K562 (cell line): ENCODE results near the gene ARL10. TPM values are rescaled to one million over a fixed set of nuclear protein-coding genes. Genes with fewer than 3 reads are reported as not detected.

Source experiments
- ARID3B ChIP-seq: fragments of 250-450 bp; sonication (Bioruptor Pico); IDR thresholded peaks from 2 replicates; pipeline ENCODE4 v1.4.0; 2020; ENCODE audit warnings: borderline replicate concordance
- BRD9 ChIP-seq: fragments of 450-650 bp; IDR thresholded peaks from 2 replicates; pipeline ENCODE4 v1.6.1; 2018; ENCODE audit warnings: low read depth; ENCODE audit not compliant: partially characterized antibody
- CCNT2 ChIP-seq: IDR thresholded peaks from 2 replicates; pipeline ENCODE4 v1.6.1; 2011; ENCODE audit warnings: borderline replicate concordance, low read depth, mild to moderate bottlenecking, moderate library complexity, mixed read lengths, low read length; ENCODE audit not compliant: insufficient read length; ENCODE audit errors: extremely low read depth
- ELK3 ChIP-seq: fragments of 450-650 bp; formaldehyde crosslinking; IDR thresholded peaks from 2 replicates; pipeline ENCODE4 v1.4.0; 2020; ENCODE audit warnings: mild to moderate bottlenecking
- FIP1L1 ChIP-seq: fragments of 200-400 bp; formaldehyde crosslinking; IDR thresholded peaks from 2 replicates; pipeline ENCODE4 v1.6.1; 2018; ENCODE audit warnings: mild to moderate bottlenecking, low read depth, low read length; ENCODE audit not compliant: poor library complexity, severe bottlenecking
- FOXA1 ChIP-seq: fragments of 450-650 bp; IDR thresholded peaks from 2 replicates; pipeline ENCODE4 v1.6.1; 2016; ENCODE audit warnings: mild to moderate bottlenecking, borderline replicate concordance
- GTF2F1 ChIP-seq: IDR thresholded peaks from 2 replicates; pipeline ENCODE4 v1.6.1; 2011; ENCODE audit warnings: low read depth, low read length, improper control_type of control experiment
- HDAC1 ChIP-seq, 2 experiments: fragments of 450-650 bp; IDR thresholded peaks; 2 replicates each; pipeline ENCODE4 v1.6.1; 2016 to 2017; ENCODE audit warnings: inconsistent platforms in 1 of 2, mild to moderate bottlenecking in 1 of 2, moderate library complexity in 1 of 2
- HDAC3 ChIP-seq: fragments of 450-650 bp; IDR thresholded peaks from 2 replicates; pipeline ENCODE4 v1.6.1; 2018; ENCODE audit warnings: borderline replicate concordance, mild to moderate bottlenecking, moderate library complexity; ENCODE audit not compliant: partially characterized antibody
- MXI1 ChIP-seq: IDR thresholded peaks from 2 replicates; pipeline ENCODE4 v1.6.1; 2011; ENCODE audit warnings: low read depth, mild to moderate bottlenecking, improper control_type of control experiment, low read length
- PRPF4 ChIP-seq: fragments of 200-400 bp; formaldehyde crosslinking; IDR thresholded peaks from one replicate; pipeline ENCODE4 v1.6.1; 2017; ENCODE audit warnings: low read length, low read depth, mild to moderate bottlenecking; ENCODE audit not compliant: insufficient read depth, poor library complexity, severe bottlenecking
- RBM39 ChIP-seq: fragments of 200-400 bp; formaldehyde crosslinking; optimal IDR thresholded peaks from 2 replicates; pipeline ENCODE3; 2018; ENCODE audit warnings: low read depth, low read length
- SLC30A9 ChIP-seq: fragments of 250-450 bp; sonication (Bioruptor Pico); IDR thresholded peaks from 2 replicates; pipeline ENCODE4 v1.8.0; 2022; ENCODE audit warnings: mild to moderate bottlenecking, moderate library complexity
- TAL1 ChIP-seq: fragments of 450-650 bp; IDR thresholded peaks from 2 replicates; pipeline ENCODE4 v1.6.1; 2016; ENCODE audit warnings: mild to moderate bottlenecking
- TRIM28 ChIP-seq: fragments of 450-650 bp; IDR thresholded peaks from 2 replicates; pipeline ENCODE4 v1.6.1; 2017
- ZBTB26 ChIP-seq: fragments of 450-650 bp; formaldehyde crosslinking; IDR thresholded peaks from 2 replicates; pipeline ENCODE4 v1.4.0; 2022; ENCODE audit warnings: missing genetic modification characterization
- ZBTB9 ChIP-seq: fragments of 450-650 bp; formaldehyde crosslinking; IDR thresholded peaks from 2 replicates; pipeline ENCODE4 v1.4.0; 2020; ENCODE audit warnings: mild to moderate bottlenecking, moderate library complexity
- ZNF12 ChIP-seq: sonication (generic); formaldehyde crosslinking; IDR thresholded peaks from 2 replicates; pipeline ENCODE4 v1.4.0; 2020; ENCODE audit warnings: mild to moderate bottlenecking, missing genetic modification reagents
- ZNF280A ChIP-seq: fragments of 450-650 bp; IDR thresholded peaks from 2 replicates; pipeline ENCODE4 v1.6.1; 2018; ENCODE audit warnings: mild to moderate bottlenecking, low read depth; ENCODE audit not compliant: partially characterized antibody
- ZNF311 ChIP-seq: fragments of 250-450 bp; sonication (Bioruptor Pico); IDR thresholded peaks from 2 replicates; pipeline ENCODE4 v1.4.0; 2020; ENCODE audit warnings: mild to moderate bottlenecking, moderate library complexity
- ZNF41 ChIP-seq: fragments of 250-450 bp; sonication (Bioruptor Pico); conservative IDR thresholded peaks from 2 replicates; pipeline ENCODE4 v1.4.0; 2020; ENCODE audit warnings: mild to moderate bottlenecking
- polyA plus RNA-seq, 8 experiments: library from polyadenylated mRNA; depleted of rRNA in 4 of 8; stranded (reverse) in 5 of 8; unstranded in 3 of 8; fragments of >200 nt; fragmentation: Nextera tagmentation in 2 of 8; fragmentation: Illumina TruSeq in 1 of 8; extraction: Ambion mirVana in 2 of 8; extraction: Trizol in 1 of 8; gene quantifications; 2 replicates each; pipeline versions ENCODE4 v1.2.1 to v1.2.3, GENCODE V29; 2011 to 2014; ENCODE audit warnings: inconsistent platforms in 1 of 8, missing spikeins in 1 of 8
- total RNA-seq, 7 experiments: library from RNA; depleted of rRNA in 6 of 7; stranded (reverse); fragments of >200 nt in 6 of 7; fragmentation: Illumina TruSeq in 2 of 7; extraction: Trizol in 2 of 7; gene quantifications; 2 replicates each; pipeline versions ENCODE4 v1.2.1 to v1.2.3, GENCODE V29; 2011 to 2021; ENCODE audit warnings: low replicate concordance in 1 of 7

Gene ARL10
- total and polyA plus RNA-seq, 9 of the 15 experiments (the other 6 are each of a cell fraction or from before 2014, with no cell fraction given) = under 0.01 to 0.40 (median 0.34) TPM; not detected in 3

- TF ChIP-seq FIP1L1 (peak; percentile 22), CCNT2 (peak; percentile 42), BRD9 (no peak), PRPF4 (no peak), HDAC3 (no peak), ZNF12 (CRISPR knock-in tag) (no peak; the same call in 1 of the 2 replicates), RBM39 (no peak), ARID3B (CRISPR knock-in tag) (no peak), MXI1 (peak; percentile 54), ZBTB9 (CRISPR knock-in tag) (no peak; the same call in 1 of the 2 replicates), ZNF311 (0 out of 2 replicates have a peak, but pooled peaks have one; percentile 15), HDAC1 (IDR thresholded peaks at IDR 0.05) (peak in 1 of 2 experiments; percentile 75; a peak in 2 of 4 replicates), FOXA1 (no peak), ELK3 (CRISPR knock-in tag) (no peak), ZNF41 (no peak), GTF2F1 (peak; percentile 80), SLC30A9 (no peak), ZNF280A (no peak), ZBTB26 (no peak), TRIM28 (no peak; the same call in 1 of the 2 replicates), TAL1 (no peak)
Observed at GRCh38 chr5:176361437-176362232, 3.7 kb upstream of the ARL10 start, which contains the start of gene KIAA1191 (continued).
